ENCODE measurements around the gene C1orf198.

DNA sequence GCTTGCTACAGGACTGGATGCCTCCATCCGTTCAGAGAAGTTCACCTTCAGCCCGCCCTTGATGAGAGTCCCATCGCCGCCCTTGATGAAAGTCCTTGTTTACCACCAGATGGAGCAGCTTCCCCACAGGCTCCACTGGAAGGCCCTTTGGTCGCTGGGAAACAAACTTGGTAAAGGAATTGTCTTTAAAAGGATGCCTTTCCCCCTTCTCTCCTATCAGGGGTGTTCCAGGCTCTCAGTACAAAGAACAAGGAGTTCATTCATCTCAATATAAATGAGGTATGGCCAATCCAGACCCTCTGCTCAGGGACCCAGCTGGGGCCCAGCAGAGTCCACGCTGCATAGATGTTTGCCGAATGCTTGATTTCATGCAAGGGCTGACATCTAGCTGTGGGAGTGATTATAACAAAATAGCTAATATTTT, 70.4 kb downstream of the C1orf198 start:
- TF ChIP-seq, protein P1, sequence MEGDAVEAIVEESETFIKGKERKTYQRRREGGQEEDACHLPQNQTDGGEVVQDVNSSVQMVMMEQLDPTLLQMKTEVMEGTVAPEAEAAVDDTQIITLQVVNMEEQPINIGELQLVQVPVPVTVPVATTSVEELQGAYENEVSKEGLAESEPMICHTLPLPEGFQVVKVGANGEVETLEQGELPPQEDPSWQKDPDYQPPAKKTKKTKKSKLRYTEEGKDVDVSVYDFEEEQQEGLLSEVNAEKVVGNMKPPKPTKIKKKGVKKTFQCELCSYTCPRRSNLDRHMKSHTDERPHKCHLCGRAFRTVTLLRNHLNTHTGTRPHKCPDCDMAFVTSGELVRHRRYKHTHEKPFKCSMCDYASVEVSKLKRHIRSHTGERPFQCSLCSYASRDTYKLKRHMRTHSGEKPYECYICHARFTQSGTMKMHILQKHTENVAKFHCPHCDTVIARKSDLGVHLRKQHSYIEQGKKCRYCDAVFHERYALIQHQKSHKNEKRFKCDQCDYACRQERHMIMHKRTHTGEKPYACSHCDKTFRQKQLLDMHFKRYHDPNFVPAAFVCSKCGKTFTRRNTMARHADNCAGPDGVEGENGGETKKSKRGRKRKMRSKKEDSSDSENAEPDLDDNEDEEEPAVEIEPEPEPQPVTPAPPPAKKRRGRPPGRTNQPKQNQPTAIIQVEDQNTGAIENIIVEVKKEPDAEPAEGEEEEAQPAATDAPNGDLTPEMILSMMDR (IDR thresholded peaks at IDR 0.05), result peak; percentile 81
- no peak for TF ChIP-seq RCOR1 (IDR thresholded peaks at IDR 0.05; ENCODE audit: low read depth, low read length)
- TF ChIP-seq SREBF2 (IDR thresholded peaks at IDR 0.05), result no peak
- no peak for TF ChIP-seq RFX5 (IDR thresholded peaks at IDR 0.05)
- TF ChIP-seq POLR2A (IDR thresholded peaks at IDR 0.05; ENCODE audit: low read length), result no peak
- TF ChIP-seq NR3C1 (IDR thresholded peaks at IDR 0.05), result no peak
- TF ChIP-seq ZFP36 (IDR thresholded peaks at IDR 0.05; ENCODE audit: borderline replicate concordance, partially characterized antibody), result no peak
- peak; percentile 89 for TF ChIP-seq SMC3 (IDR thresholded peaks at IDR 0.05)
- no peak for TF ChIP-seq CEBPB (IDR thresholded peaks at IDR 0.05)
- no peak for TF ChIP-seq HOXB5 (CRISPR knock-in tag; IDR thresholded peaks at IDR 0.05)
- no peak for TF ChIP-seq RNF2 (IDR thresholded peaks at IDR 0.05; ENCODE audit: borderline replicate concordance, low read depth)
- TF ChIP-seq MYC (IDR thresholded peaks at IDR 0.05; ENCODE audit: borderline replicate concordance, low read length), result no peak
